ENCODE measurements around the gene SLC30A10.

- TF ChIP-seq, protein P1, sequence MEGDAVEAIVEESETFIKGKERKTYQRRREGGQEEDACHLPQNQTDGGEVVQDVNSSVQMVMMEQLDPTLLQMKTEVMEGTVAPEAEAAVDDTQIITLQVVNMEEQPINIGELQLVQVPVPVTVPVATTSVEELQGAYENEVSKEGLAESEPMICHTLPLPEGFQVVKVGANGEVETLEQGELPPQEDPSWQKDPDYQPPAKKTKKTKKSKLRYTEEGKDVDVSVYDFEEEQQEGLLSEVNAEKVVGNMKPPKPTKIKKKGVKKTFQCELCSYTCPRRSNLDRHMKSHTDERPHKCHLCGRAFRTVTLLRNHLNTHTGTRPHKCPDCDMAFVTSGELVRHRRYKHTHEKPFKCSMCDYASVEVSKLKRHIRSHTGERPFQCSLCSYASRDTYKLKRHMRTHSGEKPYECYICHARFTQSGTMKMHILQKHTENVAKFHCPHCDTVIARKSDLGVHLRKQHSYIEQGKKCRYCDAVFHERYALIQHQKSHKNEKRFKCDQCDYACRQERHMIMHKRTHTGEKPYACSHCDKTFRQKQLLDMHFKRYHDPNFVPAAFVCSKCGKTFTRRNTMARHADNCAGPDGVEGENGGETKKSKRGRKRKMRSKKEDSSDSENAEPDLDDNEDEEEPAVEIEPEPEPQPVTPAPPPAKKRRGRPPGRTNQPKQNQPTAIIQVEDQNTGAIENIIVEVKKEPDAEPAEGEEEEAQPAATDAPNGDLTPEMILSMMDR (IDR thresholded peaks at IDR 0.05) = no peak
- TF ChIP-seq POLR2A (IDR thresholded peaks at IDR 0.05) = no peak
Observed at GRCh38 chr1:219897914-219898313, 30.4 kb downstream of the SLC30A10 start.

Data from esophagus squamous epithelium (tissue), 4 donors.